ENCODE data around the gene PROZ.
"Not testable (repeated sequence)": the region's sequence is repeated elsewhere in the genome, so short reads cannot be mapped to it uniquely, and the experiment has no call there.

Gene PROZ

GRCh38 chr13:113158946-113159345 is 498 bp downstream of the PROZ start:
- DNase-seq, result no peak

GRCh38 chr13:113159701-113160100 is 1.3 kb downstream of the PROZ start:
- DNase-seq, result no peak

- no peak for DNase-seq
Observed at GRCh38 chr13:113160983-113161382, 2.5 kb downstream of the PROZ start.

GRCh38 chr13:113161433-113161832 is 3.0 kb downstream of the PROZ start:
- no peak for DNase-seq

GRCh38 chr13:113161975-113162374 is 3.5 kb downstream of the PROZ start:
- not testable (repeated sequence) for DNase-seq

GRCh38 chr13:113162783-113163685 is 4.6 kb downstream of the PROZ start:
- no peak for DNase-seq

GRCh38 chr13:113164492-113164891 is 6.0 kb downstream of the PROZ start:
- DNase-seq, result no peak

GRCh38 chr13:113166266-113166665 is 7.8 kb downstream of the PROZ start:
- DNase-seq, result no peak

GRCh38 chr13:113166681-113167080 is 8.2 kb downstream of the PROZ start:
- DNase-seq, result no peak

- no peak for DNase-seq
Observed at GRCh38 chr13:113167155-113167554, 8.7 kb downstream of the PROZ start.

GRCh38 chr13:113167575-113167974 is 9.1 kb downstream of the PROZ start:
- DNase-seq, result no peak

GRCh38 chr13:113168211-113168610 is 9.8 kb downstream of the PROZ start:
- DNase-seq, result no peak

- no peak for DNase-seq
Observed at GRCh38 chr13:113169277-113170272, 11.1 kb downstream of the PROZ start.

- DNase-seq, result no peak
Observed at GRCh38 chr13:113170511-113170910, 12.1 kb downstream of the PROZ start.

GRCh38 chr13:113171250-113172125 is 13.0 kb downstream of the PROZ start:
- no peak for DNase-seq

GRCh38 chr13:113172419-113172926 is 14.0 kb downstream of the PROZ start:
- no peak for DNase-seq

GRCh38 chr13:113176280-113176679 is 17.8 kb downstream of the PROZ start:
- DNase-seq, result no peak

- DNase-seq, result no peak
Observed at GRCh38 chr13:113176822-113177221, 18.4 kb downstream of the PROZ start.

GRCh38 chr13:113178070-113178895 is 19.8 kb downstream of the PROZ start:
- no peak for DNase-seq

GRCh38 chr13:113178896-113179167 is 20.4 kb downstream of the PROZ start:
- no peak for DNase-seq

- DNase-seq, result no peak
Observed at GRCh38 chr13:113179374-113180230, 21.2 kb downstream of the PROZ start.

Data from DMS 273 treated with DMSO at 0.1 percent for 48 hours (cell line).